Calu3 (cell line): ENCODE results near the gene ATG16L1. TPM values are rescaled to one million over a fixed set of nuclear protein-coding genes. Genes with fewer than 3 reads are reported as not detected.

Experiments
- BruUV-seq: library from RNA; stranded (reverse); fragments of 400-500 nt; replicated peaks from 2 replicates; lab custom pipeline; 2021; lab: Mats Ljungman, UMichigan
- CTCF ChIA-PET: fragments of 300-600 bp; sonication (Branson Sonifier 250); formaldehyde crosslinking; loops from one replicate; lab custom pipeline; 2022; ENCODE audit warnings: antibody characterized with exemption; lab: Charles Lee
- DNase-seq: peaks from one replicate; pipeline ENCODE4 v3.0.0; 2022
- H3K27ac Mint-ChIP-seq: one replicate; pipeline ENCODE4 v1.8.0; 2022; ENCODE audit warnings: mixed read lengths; ENCODE audit not compliant: unreplicated experiment
- H3K27me3 Mint-ChIP-seq: one replicate; pipeline ENCODE4 v1.8.0; 2022; ENCODE audit warnings: mixed read lengths; ENCODE audit not compliant: unreplicated experiment
- H3K36me3 Mint-ChIP-seq: one replicate; pipeline ENCODE4 v1.8.0; 2022; ENCODE audit warnings: mild to moderate bottlenecking, moderate library complexity, mixed read lengths; ENCODE audit not compliant: insufficient read depth, unreplicated experiment
- H3K4me1 Mint-ChIP-seq: one replicate; pipeline ENCODE4 v1.8.0; 2022; ENCODE audit warnings: mild to moderate bottlenecking, low read depth, mixed read lengths; ENCODE audit not compliant: unreplicated experiment
- H3K4me3 Mint-ChIP-seq: one replicate; pipeline ENCODE4 v1.8.0; 2022; ENCODE audit warnings: mild to moderate bottlenecking, low read depth, moderate library complexity, mixed read lengths; ENCODE audit not compliant: unreplicated experiment
- H3K9me3 Mint-ChIP-seq: one replicate; pipeline ENCODE4 v1.8.0; 2022; ENCODE audit warnings: low read depth, mixed read lengths; ENCODE audit not compliant: unreplicated experiment
- intact Hi-C: fragments of 100-400 bp; cut with micrococcal nuclease; formaldehyde crosslinking; loops from one replicate; pipeline ENCODE4 v1.10.0; 2022; ENCODE audit not compliant: unreplicated experiment
- total RNA-seq: library from RNA; stranded (reverse); gene quantifications from 2 replicates; pipeline ENCODE4 v1.2.3, GENCODE V29; 2022
- TF ChIP-seq, protein P1 (sequence below): fragments of 200-600 bp; IDR thresholded peaks from one replicate; pipeline ENCODE4 v1.8.0; 2022; ENCODE audit warnings: antibody characterized with exemption; ENCODE audit not compliant: unreplicated experiment

The ATG16L1 gene
- total RNA-seq, 1 experiment from 2014 or later, result 45.0 TPM

DNA sequence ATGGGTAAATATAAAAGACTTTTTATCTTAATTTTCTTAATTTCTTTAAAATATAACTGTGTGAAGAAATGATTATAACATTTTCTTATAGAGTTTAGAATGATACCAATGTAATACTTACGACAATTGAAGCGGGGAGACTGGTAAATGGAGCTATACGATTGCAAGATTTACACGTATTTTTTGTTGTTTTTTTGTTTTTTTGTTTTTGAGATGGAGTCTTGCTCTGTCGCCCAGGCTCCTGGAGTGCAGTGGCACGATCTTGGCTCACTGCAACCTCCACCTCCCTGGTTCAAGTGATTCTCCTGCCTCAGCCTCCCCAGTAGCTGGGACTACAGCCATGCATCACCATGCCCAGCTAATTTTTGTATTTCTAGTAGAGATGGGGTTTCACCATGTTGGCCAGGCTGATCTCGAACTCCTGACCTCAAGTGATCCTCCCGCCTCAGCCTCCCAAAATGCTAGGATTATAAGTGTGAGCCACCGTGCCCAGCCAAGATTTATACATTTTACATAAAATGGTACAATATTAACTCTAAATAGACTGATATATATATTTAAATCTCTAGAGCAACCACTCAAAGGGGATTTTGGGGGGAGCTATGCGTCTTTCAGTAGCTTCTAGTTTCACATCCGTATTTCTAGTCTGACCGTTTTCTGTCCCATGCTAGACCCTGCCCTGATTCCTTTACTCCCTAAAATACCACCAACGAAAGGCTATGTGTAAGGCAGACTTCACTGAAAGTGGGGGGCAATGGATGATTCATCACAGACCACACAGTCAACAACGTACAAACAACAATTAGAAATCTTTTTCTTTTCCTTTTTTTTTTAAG lies 28.2 kb upstream of the ATG16L1 start:
- CTCF ChIA-PET, result interaction anchor here (0.6 to 0.7 kb wide), 2 partner anchors 698 to 990 kb away, joined by 3 to 4 read pairs; no protein-coding TSS in a partner anchor
- DNase-seq, result no peak
- Mint-ChIP-seq H3K9me3 (peaks cover 2% of the 10 kb centered on the region), H3K27me3 (peaks cover 31% of the 10 kb centered on the region), H3K4me1 (peaks cover 13% of the 10 kb centered on the region), H3K36me3 (no peaks in the 10 kb centered on the region), H3K27ac (no peak overlapping the region), H3K4me3 (no peak overlapping the region)
- intact Hi-C loops, result no loop called here
- TF ChIP-seq, protein P1, sequence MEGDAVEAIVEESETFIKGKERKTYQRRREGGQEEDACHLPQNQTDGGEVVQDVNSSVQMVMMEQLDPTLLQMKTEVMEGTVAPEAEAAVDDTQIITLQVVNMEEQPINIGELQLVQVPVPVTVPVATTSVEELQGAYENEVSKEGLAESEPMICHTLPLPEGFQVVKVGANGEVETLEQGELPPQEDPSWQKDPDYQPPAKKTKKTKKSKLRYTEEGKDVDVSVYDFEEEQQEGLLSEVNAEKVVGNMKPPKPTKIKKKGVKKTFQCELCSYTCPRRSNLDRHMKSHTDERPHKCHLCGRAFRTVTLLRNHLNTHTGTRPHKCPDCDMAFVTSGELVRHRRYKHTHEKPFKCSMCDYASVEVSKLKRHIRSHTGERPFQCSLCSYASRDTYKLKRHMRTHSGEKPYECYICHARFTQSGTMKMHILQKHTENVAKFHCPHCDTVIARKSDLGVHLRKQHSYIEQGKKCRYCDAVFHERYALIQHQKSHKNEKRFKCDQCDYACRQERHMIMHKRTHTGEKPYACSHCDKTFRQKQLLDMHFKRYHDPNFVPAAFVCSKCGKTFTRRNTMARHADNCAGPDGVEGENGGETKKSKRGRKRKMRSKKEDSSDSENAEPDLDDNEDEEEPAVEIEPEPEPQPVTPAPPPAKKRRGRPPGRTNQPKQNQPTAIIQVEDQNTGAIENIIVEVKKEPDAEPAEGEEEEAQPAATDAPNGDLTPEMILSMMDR, result no peak
- no TSS peak for BruUV-seq

DNA sequence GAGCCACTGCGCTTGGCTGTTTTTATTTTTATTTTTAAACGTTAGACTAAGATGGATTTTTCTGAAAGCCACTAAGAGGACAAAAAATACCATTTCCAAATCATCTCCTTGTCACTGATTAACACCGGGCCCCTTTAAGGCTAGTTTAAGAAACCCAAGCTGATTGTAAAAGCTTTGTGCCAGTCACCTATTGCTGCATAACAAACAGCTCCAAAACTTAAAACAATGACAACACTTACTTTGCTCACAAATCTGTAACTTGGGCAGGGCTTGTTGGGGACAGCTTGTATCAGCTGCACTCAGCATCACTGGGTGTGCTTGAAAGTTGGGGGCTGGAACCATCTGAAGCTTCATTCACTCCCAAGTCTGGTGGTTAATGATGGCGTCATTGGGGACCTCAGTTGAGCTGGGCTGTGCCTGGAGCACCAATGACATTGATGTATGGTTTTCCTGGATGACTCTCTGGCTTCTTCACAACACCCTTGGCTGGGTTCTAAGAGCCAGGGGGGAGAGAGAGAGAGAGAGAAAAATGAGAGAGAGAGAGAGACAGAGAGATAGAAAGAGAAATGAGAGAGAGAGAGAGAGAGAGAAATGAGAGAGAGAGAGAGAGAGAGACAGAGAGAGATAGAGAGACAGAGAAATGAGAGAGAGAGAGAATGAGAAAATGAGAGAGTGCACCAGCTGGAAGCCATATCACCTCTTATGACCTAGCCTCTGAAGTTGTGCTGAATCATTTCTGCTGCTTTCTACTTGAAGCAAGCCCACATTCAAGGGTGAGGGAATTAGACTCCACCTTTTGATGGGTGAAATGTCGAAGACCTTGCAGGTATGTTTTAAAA lies 26.0 kb upstream of the ATG16L1 start:
- no peak for DNase-seq
- no TSS peak for BruUV-seq
- intact Hi-C loops, result no loop called here
- TF ChIP-seq, protein P1, result no peak
- Mint-ChIP-seq H3K9me3 (no peaks in the 10 kb centered on the region), H3K4me1 (peaks cover 13% of the 10 kb centered on the region), H3K4me3 (no peak overlapping the region), H3K36me3 (no peaks in the 10 kb centered on the region), H3K27me3 (peaks cover 31% of the 10 kb centered on the region), H3K27ac (no peak overlapping the region)
- CTCF ChIA-PET, result no interaction called here

DNA sequence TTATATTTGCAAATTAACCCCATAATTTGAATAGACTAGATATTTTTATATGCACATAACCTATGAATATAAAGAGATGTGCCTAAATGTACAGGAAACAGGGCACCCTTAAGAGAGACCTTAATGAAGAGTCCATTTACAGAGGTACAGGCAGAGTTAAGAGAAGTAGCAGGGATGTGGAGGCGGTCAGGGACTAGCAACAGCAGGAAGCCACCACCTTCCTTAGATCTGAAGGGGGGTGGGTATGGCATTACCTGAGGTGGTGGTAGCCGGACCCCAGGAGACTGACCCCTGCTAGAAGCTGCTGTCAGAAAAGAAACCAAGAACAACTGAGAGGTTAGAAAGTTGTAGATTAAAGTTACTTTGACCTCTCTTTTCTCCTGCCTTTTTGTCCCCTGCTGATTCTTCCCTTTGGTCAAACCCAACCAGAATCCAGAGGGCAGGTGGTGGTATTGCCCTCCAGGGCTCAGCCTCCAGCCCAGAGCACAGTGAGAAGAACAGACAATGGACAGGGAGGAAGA lies 24.9 kb upstream of the ATG16L1 start:
- H3K9me3 Mint-ChIP-seq, result no peaks in the 10 kb centered on the region
- TF ChIP-seq, protein P1, result no peak
- intact Hi-C loops, result no loop called here
- no peak overlapping the region for H3K4me3 Mint-ChIP-seq
- BruUV-seq, result no TSS peak
- peaks cover 7% of the 10 kb centered on the region for H3K4me1 Mint-ChIP-seq
- CTCF ChIA-PET, result no interaction called here
- H3K27ac Mint-ChIP-seq, result no peak overlapping the region
- H3K36me3 Mint-ChIP-seq, result no peaks in the 10 kb centered on the region
- peaks cover 31% of the 10 kb centered on the region for H3K27me3 Mint-ChIP-seq
- DNase-seq, result no peak

DNA sequence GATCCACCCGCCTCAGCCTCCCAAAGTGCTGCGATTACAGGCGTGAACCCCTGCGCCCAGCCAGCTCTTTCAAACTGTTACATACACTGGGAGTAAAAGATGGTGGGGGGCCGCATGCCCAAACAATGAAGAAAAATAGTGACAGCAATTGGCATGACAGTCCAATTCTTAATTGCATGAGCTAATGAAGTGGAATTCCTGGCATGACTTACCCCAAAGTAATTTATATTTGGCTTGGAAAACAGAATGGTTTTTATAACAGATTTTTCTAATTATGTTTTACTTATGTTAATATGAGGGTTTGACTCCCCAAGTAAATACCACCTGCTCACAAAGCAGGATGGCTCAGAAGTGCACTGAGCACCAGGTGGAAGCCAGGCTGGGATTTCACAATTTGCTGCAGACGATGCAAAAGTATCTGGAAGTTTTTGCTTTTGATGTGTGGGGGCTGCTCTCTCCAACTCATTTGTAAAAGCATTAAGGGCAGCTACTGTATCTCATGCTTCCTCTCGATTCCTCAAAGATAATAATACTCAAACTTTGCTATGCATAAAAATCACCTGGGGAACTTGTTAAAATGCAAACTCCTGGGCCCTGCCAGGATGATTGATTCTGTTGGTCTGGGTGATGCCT lies 24.0 kb upstream of the ATG16L1 start:
- no TSS peak for BruUV-seq
- no peak overlapping the region for H3K27ac Mint-ChIP-seq
- TF ChIP-seq, protein P1, result no peak
- H3K9me3 Mint-ChIP-seq, result no peaks in the 10 kb centered on the region
- CTCF ChIA-PET, result no interaction called here
- H3K4me1 Mint-ChIP-seq, result no peaks in the 10 kb centered on the region
- intact Hi-C loops, result no loop called here
- H3K27me3 Mint-ChIP-seq, result peaks cover 31% of the 10 kb centered on the region
- no peak for DNase-seq
- H3K4me3 Mint-ChIP-seq, result no peak overlapping the region
- no peaks in the 10 kb centered on the region for H3K36me3 Mint-ChIP-seq
